Spinal cord (tissue), 10 donors: ENCODE measurements around the gene REN. TPM values are rescaled to one million over a fixed set of nuclear protein-coding genes. Genes with fewer than 3 reads are reported as not detected.
A peak's percentile ranks its signal among the peaks of the same experiment; 100 is the strongest.

ENCODE experiments used
- DNase-seq, 6 donors: peaks; one replicate each; pipeline versions ENCODE4 v3.0.0 to v3.0.0-alpha.2; 2013 to 2015; ENCODE audit warnings: low spot score in 6 of 6, low read depth in 4 of 6
- H3K27ac ChIP-seq: one replicate; pipeline ENCODE4 v1.5.1; 2013; ENCODE audit warnings: low read depth, low read length, control low read depth
- H3K27me3 ChIP-seq: one replicate; pipeline ENCODE4 v1.6.1; 2013; ENCODE audit warnings: low read length; ENCODE audit not compliant: control insufficient read depth, insufficient read depth
- H3K36me3 ChIP-seq: one replicate; pipeline ENCODE4 v1.6.1; 2013; ENCODE audit warnings: low read length; ENCODE audit not compliant: control insufficient read depth, insufficient read depth
- H3K4me1 ChIP-seq: one replicate; pipeline ENCODE4 v1.6.1; 2013; ENCODE audit warnings: low read length; ENCODE audit not compliant: control insufficient read depth, insufficient read depth
- H3K4me3 ChIP-seq: one replicate; pipeline ENCODE4 v1.5.1; 2013; ENCODE audit warnings: low read depth, low read length, control low read depth
- H3K9me3 ChIP-seq: one replicate; pipeline ENCODE4 v1.6.1; 2013; ENCODE audit warnings: low read length; ENCODE audit not compliant: control insufficient read depth, insufficient read depth
- WGBS: methylation state at CpG from one replicate; pipeline ENCODE4 v1.1.5; 2013; ENCODE audit warnings: missing lambda C conversion rate; ENCODE audit not compliant: insufficient coverage; 5-methylcytosine and 5-hydroxymethylcytosine counted together
- polyA plus RNA-seq, 2 donors: library from polyadenylated mRNA; unstranded; fragments of 120-200 nt; gene quantifications; one replicate each; pipeline ENCODE4 v1.2.1, GENCODE V29; 2013; ENCODE audit not compliant: insufficient read length in 2 of 2
- total RNA-seq, 2 donors: library from RNA; depleted of rRNA in 1 of 2; stranded (reverse); fragments of 120-200 nt in 1 of 2; fragments of >200 nt in 1 of 2; gene quantifications; one replicate each; pipeline versions ENCODE4 v1.2.3 to v1.2.4, GENCODE V29; 2013 to 2014
- donor health status: healthy.

The REN gene
- total and polyA plus RNA-seq, 4 donors: 0.17 to 0.39 TPM; not detected in 2

DNA sequence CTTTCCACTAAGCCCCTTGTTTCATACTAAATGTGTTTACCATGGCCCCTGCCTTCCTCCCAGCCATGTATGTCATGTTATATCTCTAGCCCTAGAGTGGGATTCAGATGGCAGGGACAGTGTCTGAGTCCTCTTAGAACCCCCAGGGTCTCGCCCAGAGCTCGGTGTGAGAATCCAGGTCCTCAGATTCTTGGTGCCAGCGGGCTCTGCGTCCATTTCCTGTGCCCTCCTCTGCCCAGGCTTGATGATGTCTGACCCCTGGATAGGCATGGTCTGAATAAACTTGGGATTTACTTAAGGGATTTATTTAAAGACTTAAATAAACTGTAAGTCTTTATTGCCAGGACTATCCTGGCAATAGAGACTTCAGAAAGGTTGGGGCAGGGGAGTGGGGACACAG, 36.3 kb upstream of the REN start:
- WGBS: 90% methylated on average over 4 of the region's 4 CpGs

DNA sequence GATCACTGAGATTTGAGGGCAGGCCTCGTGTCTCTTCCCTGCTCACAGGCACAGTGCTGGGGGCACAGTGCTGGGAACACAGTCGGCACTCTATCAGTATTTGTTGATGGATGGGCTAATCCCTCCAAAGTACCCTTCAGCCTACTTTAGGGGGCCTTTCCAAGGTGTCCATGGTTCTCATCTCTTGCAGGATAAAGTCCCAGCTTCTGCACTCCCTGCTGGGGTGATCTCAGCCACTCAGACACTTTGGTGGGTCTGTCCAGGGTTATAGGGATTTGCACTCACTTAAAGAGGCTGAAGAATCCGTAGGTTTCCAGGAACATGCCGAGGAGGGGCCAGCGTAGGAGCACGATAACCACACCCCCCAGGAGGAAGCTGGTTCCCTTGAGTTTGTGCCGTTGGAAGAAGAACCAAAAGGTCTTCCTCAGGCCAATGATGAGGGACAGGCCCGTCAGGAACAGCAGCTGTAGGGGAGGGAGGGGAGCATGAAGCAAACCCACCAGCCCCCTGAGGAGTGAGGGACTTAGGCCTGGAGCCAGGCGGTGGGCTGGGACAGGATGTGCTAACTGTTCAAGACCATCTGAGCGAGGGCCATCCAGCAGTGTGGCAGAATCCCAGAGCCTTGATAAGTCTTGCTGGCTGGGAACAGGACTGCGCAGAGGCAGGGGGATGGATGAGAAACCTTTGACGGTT, 35.4 kb upstream of the REN start:
- H3K4me1 ChIP-seq: peaks cover 17% of the 10 kb centered on the region
- H3K9me3 ChIP-seq: no peaks in the 10 kb centered on the region
- DNase-seq: no peak
- no peak overlapping the region for H3K4me3 ChIP-seq
- H3K27ac ChIP-seq: no peak overlapping the region
- H3K36me3 ChIP-seq: no peaks in the 10 kb centered on the region
- H3K27me3 ChIP-seq: peaks cover 5% of the 10 kb centered on the region
- WGBS: 74% methylated on average over 8 of the region's 12 CpGs

More for the DNA sequence above, 36.3 kb upstream of the REN start:
- no peaks in the 10 kb centered on the region for H3K9me3 ChIP-seq
- DNase-seq: no peak
- H3K4me1 ChIP-seq: peaks cover 21% of the 10 kb centered on the region
- H3K27ac ChIP-seq: no peak overlapping the region
- no peak overlapping the region for H3K4me3 ChIP-seq
- peaks cover 8% of the 10 kb centered on the region for H3K27me3 ChIP-seq
- no peaks in the 10 kb centered on the region for H3K36me3 ChIP-seq

DNA sequence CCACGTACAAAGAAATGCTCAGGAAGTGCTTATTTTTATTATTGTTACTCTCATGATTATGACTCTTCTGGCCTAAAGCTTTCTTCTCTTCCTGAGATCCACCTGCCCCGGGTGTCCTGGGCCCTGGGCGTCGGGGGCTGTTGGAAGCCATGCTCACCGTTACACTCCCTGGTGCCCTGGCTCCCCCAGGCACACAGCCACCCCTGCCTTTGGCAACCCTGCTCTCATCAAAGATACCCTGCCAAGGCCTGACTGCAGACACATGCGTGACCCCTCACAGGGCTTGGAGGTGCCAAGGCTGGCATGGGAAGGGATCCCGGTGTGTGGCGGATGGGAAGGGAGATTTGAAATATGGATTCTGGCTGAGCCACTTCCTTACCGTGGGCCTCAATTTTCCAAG, 33.4 kb upstream of the REN start:
- no peaks in the 10 kb centered on the region for H3K9me3 ChIP-seq
- peak in 1 of 6 donors; percentile 22 for DNase-seq
- peaks cover 28% of the 10 kb centered on the region for H3K4me1 ChIP-seq
- H3K36me3 ChIP-seq: no peaks in the 10 kb centered on the region
- H3K27me3 ChIP-seq: peaks cover 5% of the 10 kb centered on the region
- no peak overlapping the region for H3K4me3 ChIP-seq
- no peak overlapping the region for H3K27ac ChIP-seq
- WGBS: 41% methylated on average over 7 of the region's 9 CpGs

DNA sequence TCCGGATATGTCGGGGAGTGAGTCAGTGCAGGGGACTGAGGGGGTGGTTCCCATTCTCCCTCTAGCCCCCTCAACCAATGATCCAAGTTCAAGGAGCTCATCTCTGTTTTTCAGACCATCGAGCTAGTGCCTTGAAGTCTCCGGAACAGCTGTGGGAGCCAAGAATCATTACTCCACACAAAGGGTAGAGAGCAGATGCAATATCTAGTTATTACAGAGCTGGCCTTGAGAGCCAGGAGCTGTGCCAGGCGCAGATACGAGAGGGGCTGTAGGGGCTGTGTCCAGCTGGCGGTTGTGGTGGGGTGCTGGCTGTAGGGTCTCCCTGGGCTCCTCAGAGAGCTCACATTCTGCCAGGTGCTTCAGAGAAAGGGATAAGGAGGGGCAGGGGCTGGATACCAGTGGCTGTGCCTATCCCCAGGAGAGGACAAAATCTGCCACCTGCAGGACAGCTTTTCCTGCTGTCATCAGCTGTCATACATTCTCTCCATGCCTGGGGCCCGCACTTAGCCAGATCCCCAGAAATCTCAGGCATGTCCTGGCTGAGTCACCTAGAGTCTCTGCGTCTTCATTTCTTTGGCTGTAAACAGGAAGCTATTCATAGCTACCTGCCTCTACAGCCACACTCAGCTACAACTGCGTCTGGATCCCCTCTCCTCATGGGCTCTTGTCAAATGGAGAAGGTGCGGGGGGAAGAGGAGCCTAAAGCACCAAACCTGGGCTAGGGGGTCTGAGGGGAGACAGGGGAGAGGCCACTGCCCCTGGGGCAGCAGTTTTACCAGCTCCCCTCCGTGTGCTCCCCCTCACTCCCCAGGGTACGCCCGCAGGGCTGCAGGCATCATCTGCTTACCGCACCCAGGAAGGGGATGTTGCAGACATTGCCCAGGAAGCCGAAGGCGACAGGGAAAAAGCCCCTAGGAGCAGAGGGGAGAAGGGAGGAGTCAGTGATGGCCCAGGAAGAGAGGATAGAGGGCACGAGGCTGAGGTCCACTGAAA, 32.5 kb upstream of the REN start:
- DNase-seq: peak in 1 of 6 donors; percentile 53
- Histone ChIP-seq H3K4me3 (no peak overlapping the region), H3K27me3 (peaks cover 3% of the 10 kb centered on the region), H3K9me3 (no peaks in the 10 kb centered on the region), H3K27ac (no peak overlapping the region), H3K36me3 (no peaks in the 10 kb centered on the region), H3K4me1 (peaks cover 33% of the 10 kb centered on the region)
- WGBS: 71% methylated on average over 8 of the region's 18 CpGs

DNA sequence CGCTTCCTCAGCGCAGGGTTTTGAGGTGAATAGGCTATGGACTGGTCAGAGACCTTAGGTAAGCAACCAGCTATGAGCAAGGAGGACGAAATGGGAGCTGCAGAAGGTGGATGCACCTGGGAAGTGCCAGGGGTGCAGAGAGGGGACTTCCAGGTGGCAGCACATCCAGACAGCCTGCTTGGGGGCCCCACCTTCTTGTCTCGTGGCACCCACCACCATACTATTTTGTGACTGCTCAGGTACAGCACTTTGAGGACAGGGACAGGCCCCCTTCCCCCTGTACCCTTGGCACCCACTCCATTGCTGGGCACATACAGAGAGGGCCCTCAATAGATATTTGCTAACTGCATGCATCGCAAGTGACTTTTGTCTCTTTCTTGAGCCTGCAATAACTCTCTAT, 30.9 kb upstream of the REN start:
- WGBS: 82% methylated on average over 4 of the region's 5 CpGs
- H3K27ac ChIP-seq: no peak overlapping the region
- H3K36me3 ChIP-seq: no peaks in the 10 kb centered on the region
- peaks cover 39% of the 10 kb centered on the region for H3K4me1 ChIP-seq
- no peak for DNase-seq
- no peaks in the 10 kb centered on the region for H3K9me3 ChIP-seq
- no peak overlapping the region for H3K4me3 ChIP-seq
- peaks cover 6% of the 10 kb centered on the region for H3K27me3 ChIP-seq

DNA sequence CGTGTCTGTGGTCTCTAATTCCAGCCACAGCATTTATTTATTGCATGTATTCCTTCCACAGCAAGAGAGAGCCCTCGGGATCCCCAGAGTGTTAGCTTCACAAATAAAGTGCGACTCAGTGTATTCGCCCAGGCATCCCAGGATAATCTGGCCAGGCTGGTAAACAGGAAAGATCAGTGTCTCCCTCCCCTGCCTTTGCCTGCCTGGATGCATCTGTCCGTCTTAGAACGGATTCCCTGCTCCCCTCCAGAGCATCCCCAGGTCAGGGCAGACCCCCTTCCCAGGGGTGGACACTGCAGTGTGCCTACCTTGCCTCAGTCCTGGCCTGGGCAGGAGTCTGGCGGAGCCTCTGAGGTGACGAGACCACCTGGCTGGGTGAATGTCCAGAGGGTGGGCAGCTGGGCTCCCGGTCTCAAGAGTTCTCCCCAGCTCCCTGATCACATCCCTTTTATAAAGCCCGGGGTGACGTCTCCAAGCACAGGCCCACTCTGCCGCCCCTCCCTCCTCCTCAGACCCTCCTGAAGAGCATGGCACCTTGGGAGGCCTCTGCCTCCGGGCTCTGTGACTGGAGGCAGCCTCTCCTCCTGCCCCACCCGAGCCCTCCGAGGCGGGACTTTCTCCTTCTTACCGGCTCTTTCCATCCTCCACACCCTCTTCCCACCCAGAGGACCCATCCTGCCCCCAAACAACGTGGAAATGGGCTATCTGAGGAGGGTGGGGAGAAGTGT, 30.1 kb upstream of the REN start, which contains the start of gene KISS1:
TSS of gene KISS1 (minus strand) at position 424 of the 728 bp plus-strand sequence. CDS start 3,615 bp downstream, outside the sequence.
- WGBS: 58% methylated on average over 12 of the region's 18 CpGs

DNA sequence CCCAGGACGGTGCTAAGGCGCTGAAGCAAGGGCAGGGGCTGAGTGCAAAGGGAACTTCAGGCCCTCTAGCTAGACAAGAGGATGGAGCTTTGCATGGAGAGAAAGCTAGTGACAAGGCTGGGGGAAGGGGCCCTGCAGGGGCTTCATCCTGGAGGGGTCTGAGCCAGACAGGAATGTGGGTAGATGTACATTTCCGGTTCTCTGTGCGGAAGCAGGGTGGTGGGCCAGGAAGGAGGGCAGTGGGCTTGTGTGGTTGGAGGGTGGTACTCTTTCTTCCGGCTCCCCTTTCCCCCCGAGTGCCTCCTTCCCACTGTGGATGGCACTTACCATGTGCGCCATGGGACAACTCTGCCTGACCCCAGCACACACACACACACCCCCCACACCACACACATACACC, 28.6 kb upstream of the REN start:
- no peak overlapping the region for H3K27ac ChIP-seq
- no peak for DNase-seq
- H3K9me3 ChIP-seq: no peaks in the 10 kb centered on the region
- peaks cover 7% of the 10 kb centered on the region for H3K27me3 ChIP-seq
- H3K4me3 ChIP-seq: no peak overlapping the region
- 66% methylated on average over 2 of the region's 7 CpGs for WGBS
- H3K4me1 ChIP-seq: peaks cover 57% of the 10 kb centered on the region
- H3K36me3 ChIP-seq: no peaks in the 10 kb centered on the region

More for the DNA sequence above, 30.1 kb upstream of the REN start, which contains the start of gene KISS1:
- Histone ChIP-seq H3K27me3 (peaks cover 6% of the 10 kb centered on the region), H3K27ac (no peak within 1 kb of the TSS), H3K36me3 (no peaks in the 10 kb centered on the region), H3K9me3 (no peaks in the 10 kb centered on the region), H3K4me3 (no peak within 1 kb of the TSS), H3K4me1 (peaks cover 46% of the 10 kb centered on the region)
- peak in 1 of 6 donors; percentile 41 for DNase-seq

DNA sequence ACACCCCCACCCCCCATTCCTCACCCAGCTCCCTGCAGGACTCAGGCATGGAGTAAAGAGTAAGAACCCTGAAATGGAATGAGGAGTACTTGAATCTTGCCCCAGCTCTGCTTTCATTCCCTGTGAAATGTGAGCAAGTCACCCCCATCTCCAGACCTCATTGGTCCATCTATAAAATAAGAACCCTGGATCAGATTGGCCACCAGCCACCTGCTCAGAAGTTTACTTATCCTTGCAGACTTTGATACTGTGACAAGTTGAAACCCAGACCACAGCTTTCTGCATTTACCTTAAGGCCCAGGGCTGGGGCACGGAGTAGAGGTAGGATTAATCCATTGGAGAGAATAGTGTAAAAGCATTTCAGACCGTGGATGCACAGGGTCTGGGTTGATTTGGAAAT, 27.9 kb upstream of the REN start:
- DNase-seq: no peak
- no peaks in the 10 kb centered on the region for H3K9me3 ChIP-seq
- H3K4me3 ChIP-seq: no peak overlapping the region
- peaks cover 58% of the 10 kb centered on the region for H3K4me1 ChIP-seq
- 100% methylated on average over 2 of the region's 2 CpGs for WGBS
- H3K27me3 ChIP-seq: peaks cover 13% of the 10 kb centered on the region
- no peaks in the 10 kb centered on the region for H3K36me3 ChIP-seq
- H3K27ac ChIP-seq: no peak overlapping the region
